Type B pancreatic cell (in vitro differentiated cells): ENCODE results near the gene KCNK15. TPM values are rescaled to one million over a fixed set of nuclear protein-coding genes. Genes with fewer than 3 reads are reported as not detected.
"Not testable (repeated sequence)": the region's sequence is repeated elsewhere in the genome, so short reads cannot be mapped to it uniquely, and the experiment has no call there.

ENCODE experiments used
- DNase-seq: peaks from one replicate; pipeline ENCODE4 v3.0.0; 2021; ENCODE audit warnings: mixed read lengths; ENCODE audit not compliant: unreplicated experiment; ENCODE audit errors: extremely low spot score
- H3K27ac Mint-ChIP-seq: 2 replicates; pipeline ENCODE4 v1.8.0; 2021; ENCODE audit warnings: mild to moderate bottlenecking, mixed read lengths
- H3K27me3 Mint-ChIP-seq: 2 replicates; pipeline ENCODE4 v1.8.0; 2021; ENCODE audit warnings: mixed read lengths
- H3K36me3 Mint-ChIP-seq: 2 replicates; pipeline ENCODE4 v1.8.0; 2021; ENCODE audit warnings: mixed read lengths
- H3K4me1 Mint-ChIP-seq: one replicate; pipeline ENCODE4 v1.8.0; 2021; ENCODE audit warnings: mixed read lengths; ENCODE audit not compliant: unreplicated experiment
- H3K4me3 Mint-ChIP-seq: 2 replicates; pipeline ENCODE4 v1.8.0; 2021; ENCODE audit warnings: mild to moderate bottlenecking, mixed read lengths
- H3K9me3 Mint-ChIP-seq: 2 replicates; pipeline ENCODE4 v1.8.0; 2021; ENCODE audit warnings: mixed read lengths
- CTCF ChIP-seq: fragments of 200-600 bp; sonication (generic); conservative IDR thresholded peaks from 2 replicates; pipeline ENCODE4 v1.5.0; 2021; ENCODE audit warnings: antibody characterized with exemption, mild to moderate bottlenecking
- total RNA-seq: library from RNA; stranded (reverse); gene quantifications from 2 replicates; pipeline ENCODE4 v1.2.1, GENCODE V29; 2021; ENCODE audit warnings: low replicate concordance

The KCNK15 gene
- total RNA-seq, 1 donor from 2014 or later, result 0.36 TPM

GRCh38 chr20:44759595-44759994 is 13.9 kb downstream of the KCNK15 start:
- no peak for DNase-seq
- H3K36me3 Mint-ChIP-seq, result no peaks in the 10 kb centered on the region

GRCh38 chr20:44761423-44761822 is 15.8 kb downstream of the KCNK15 start:
- no peak for DNase-seq
- Mint-ChIP-seq H3K27me3 (peaks cover 16% of the 10 kb centered on the region), H3K9me3 (no peaks in the 10 kb centered on the region), H3K27ac (no peak overlapping the region), H3K4me3 (no peak overlapping the region), H3K4me1 (no peaks in the 10 kb centered on the region), H3K36me3 (no peaks in the 10 kb centered on the region)
- TF ChIP-seq CTCF, result no peak

More at GRCh38 chr20:44759595-44759994, 13.9 kb downstream of the KCNK15 start:
- no peak for TF ChIP-seq CTCF
- Mint-ChIP-seq H3K27me3 (peaks cover 6% of the 10 kb centered on the region), H3K9me3 (no peaks in the 10 kb centered on the region), H3K27ac (no peak overlapping the region), H3K4me1 (no peaks in the 10 kb centered on the region), H3K4me3 (no peak overlapping the region)

GRCh38 chr20:44762466-44763140 is 16.9 kb downstream of the KCNK15 start:
- DNase-seq, result no peak
- H3K27ac Mint-ChIP-seq, result no peak overlapping the region
- peaks cover 17% of the 10 kb centered on the region for H3K27me3 Mint-ChIP-seq
- no peaks in the 10 kb centered on the region for H3K9me3 Mint-ChIP-seq
- H3K36me3 Mint-ChIP-seq, result no peaks in the 10 kb centered on the region
- no peak for TF ChIP-seq CTCF
- no peaks in the 10 kb centered on the region for H3K4me1 Mint-ChIP-seq
- H3K4me3 Mint-ChIP-seq, result no peak overlapping the region

GRCh38 chr20:44763798-44764197 is 18.1 kb downstream of the KCNK15 start:
- peaks cover 20% of the 10 kb centered on the region for H3K27me3 Mint-ChIP-seq
- not testable (repeated sequence) for H3K27ac Mint-ChIP-seq, H3K4me1 Mint-ChIP-seq, H3K4me3 Mint-ChIP-seq, H3K36me3 Mint-ChIP-seq, DNase-seq, H3K9me3 Mint-ChIP-seq

- no peak for TF ChIP-seq CTCF
- peaks cover 20% of the 10 kb centered on the region for H3K27me3 Mint-ChIP-seq
- H3K36me3 Mint-ChIP-seq, result no peaks in the 10 kb centered on the region
- H3K4me1 Mint-ChIP-seq, result no peaks in the 10 kb centered on the region
- H3K4me3 Mint-ChIP-seq, result no peak overlapping the region
- no peak overlapping the region for H3K27ac Mint-ChIP-seq
- H3K9me3 Mint-ChIP-seq, result no peaks in the 10 kb centered on the region
- no peak for DNase-seq
Measured at GRCh38 chr20:44765091-44765490, 19.4 kb downstream of the KCNK15 start.

GRCh38 chr20:44765701-44766347 is 20.2 kb downstream of the KCNK15 start:
- Mint-ChIP-seq H3K4me1 (no peaks in the 10 kb centered on the region), H3K4me3 (no peak overlapping the region), H3K36me3 (no peaks in the 10 kb centered on the region), H3K27ac (no peak overlapping the region), H3K27me3 (peaks cover 23% of the 10 kb centered on the region), H3K9me3 (no peaks in the 10 kb centered on the region)
- no peak for DNase-seq
- no peak for TF ChIP-seq CTCF
